Transverse colon (tissue), 4 donors: ENCODE measurements around the gene HMMR. TPM values are rescaled to one million over a fixed set of nuclear protein-coding genes. Genes with fewer than 3 reads are reported as not detected.

Experiments
- DNase-seq: peaks from one replicate; pipeline ENCODE4 v3.0.0-alpha.2; 2019
- H3K27ac ChIP-seq, 4 donors: fragments of 200-600 bp; sonication (generic); 2 replicates each; pipeline ENCODE4 v1.5.1; 2016 to 2018; ENCODE audit warnings: inconsistent platforms in 4 of 4
- H3K27me3 ChIP-seq: fragments of 200-600 bp; sonication (generic); 2 replicates; pipeline ENCODE4 v1.5.1; 2017; ENCODE audit warnings: inconsistent platforms
- H3K36me3 ChIP-seq, 4 donors: fragments of 200-600 bp; sonication (generic); 2 replicates each; pipeline ENCODE4 v1.5.1; 2017 to 2019; ENCODE audit warnings: inconsistent platforms in 4 of 4
- H3K4me1 ChIP-seq, 4 donors: fragments of 200-600 bp; sonication (generic); 2 replicates each; pipeline ENCODE4 v1.5.1; 2017 to 2020; ENCODE audit warnings: inconsistent platforms in 4 of 4
- H3K4me3 ChIP-seq, 4 donors: fragments of 200-600 bp; sonication (generic); 1 replicate in 1 of 4; 2 replicates in 3 of 4; pipeline versions ENCODE4 v1.5.1 to v1.6.1; 2017 to 2019; ENCODE audit warnings: inconsistent platforms in 4 of 4
- H3K9me3 ChIP-seq, 2 donors: fragments of 200-600 bp; sonication (generic); 2 replicates each; pipeline ENCODE4 v1.5.1; 2017 to 2019; ENCODE audit warnings: inconsistent platforms in 2 of 2
- EP300 ChIP-seq: sonication (generic); formaldehyde crosslinking; IDR thresholded peaks from one replicate; pipeline ENCODE4 v1.6.1; 2017; ENCODE audit warnings: antibody characterized with exemption, low read depth
- POLR2A ChIP-seq: fragments of 450-650 bp; IDR thresholded peaks from one replicate; pipeline ENCODE4 v1.6.1; 2016; ENCODE audit warnings: antibody characterized with exemption, mild to moderate bottlenecking, moderate library complexity
- POLR2AphosphoS5 ChIP-seq, 3 donors: sonication (generic); formaldehyde crosslinking; IDR thresholded peaks; one replicate each; pipeline ENCODE4 v1.6.1; 2016; ENCODE audit warnings: antibody characterized with exemption in 3 of 3
- WGBS, 2 donors: methylation state at CpG; one replicate each; pipeline ENCODE4 v1.1.5; 2018; ENCODE audit warnings: low coverage in 1 of 2; 5-methylcytosine and 5-hydroxymethylcytosine counted together
- in situ Hi-C, 4 donors: fragments of 200-750 bp; cut with MboI; loops; one replicate each; pipeline versions ENCODE4 v1.15.0 to v1.15.1; 2017; ENCODE audit warnings: low sequenced_read_pairs in 3 of 4, low pct_ligation_motif_present in 1 of 4, low pct_unique_long_range_greater_than_20kb in 1 of 4
- intact Hi-C: fragments of 100-400 bp; cut with DNase I; formaldehyde crosslinking; loops from one replicate; pipeline ENCODE4 v1.15.1; 2023; ENCODE audit warnings: low total_unique reads
- total RNA-seq, 4 donors: library from RNA; depleted of rRNA; stranded (reverse); fragments of >200 nt; gene quantifications; one replicate each; pipeline ENCODE4 v1.1.0, GENCODE V29; 2016
- TF ChIP-seq, protein P1 (sequence below), 5 experiments: fragments of 200-600 bp in 3 of 5; fragments of 450-650 bp in 2 of 5; sonication (generic) in 3 of 5; IDR thresholded peaks; 1 replicate in 2 of 5; 2 replicates in 3 of 5; pipeline ENCODE4 v1.5.1; 2016 to 2017; ENCODE audit warnings: antibody characterized with exemption in 5 of 5, inconsistent platforms in 3 of 5, mild to moderate bottlenecking in 2 of 5, moderate library complexity in 1 of 5

Gene HMMR
- total RNA-seq, 4 donors from 2014 or later, result 1.6 to 5.7 (median 1.9) TPM; not detected in 1

DNA sequence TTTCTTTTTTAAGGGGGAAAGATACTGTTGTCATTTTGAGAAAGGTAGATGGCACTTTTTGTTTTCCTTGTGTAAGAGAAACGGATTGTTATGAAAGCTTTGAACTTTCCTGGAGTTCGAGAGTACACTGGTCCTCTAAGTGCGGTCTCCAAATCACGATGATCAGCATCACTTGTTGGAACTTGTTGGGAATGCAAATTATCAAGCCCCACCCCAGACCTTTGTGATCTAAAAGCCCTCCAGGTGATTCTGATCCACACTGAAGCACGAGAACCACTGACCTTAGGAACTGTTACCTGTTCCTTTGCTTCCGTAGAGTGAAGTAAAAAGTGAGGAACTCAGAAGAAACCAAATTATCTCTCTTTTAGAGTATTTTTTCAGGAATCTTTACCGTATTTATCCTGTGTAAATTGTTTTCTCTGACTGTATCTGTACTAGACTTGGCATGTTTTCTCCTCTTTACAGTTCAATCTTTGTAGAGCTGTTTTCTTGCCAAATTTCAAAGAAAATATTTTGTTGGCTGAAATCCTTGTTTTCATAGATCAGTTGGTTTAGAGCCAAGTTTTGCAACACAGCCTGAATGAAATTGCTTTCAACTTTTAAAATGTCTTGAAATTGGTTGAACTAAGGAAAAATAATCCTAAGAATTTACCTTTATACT, 49.0 kb downstream of the HMMR start:
- peak; percentile 39 for DNase-seq
- H3K4me3 ChIP-seq, result peak overlapping the region in 2 of 4 donors; percentile 0 to 88
- 12 to 14% methylated on average over 5 to 7 of the region's 7 CpGs for whole genome bisulfite sequencing, 2 donors
- intact Hi-C loops (no loop called here), in situ Hi-C loops (loop anchor here in 1 of 4 donors (10.0 kb wide), 1 partner anchor 55 kb away; no protein-coding TSS in a partner anchor)
- TF ChIP-seq POLR2AphosphoS5 (IDR thresholded peaks at IDR 0.05), result no peak
- no peak for TF ChIP-seq POLR2A
- TF ChIP-seq, protein P1, sequence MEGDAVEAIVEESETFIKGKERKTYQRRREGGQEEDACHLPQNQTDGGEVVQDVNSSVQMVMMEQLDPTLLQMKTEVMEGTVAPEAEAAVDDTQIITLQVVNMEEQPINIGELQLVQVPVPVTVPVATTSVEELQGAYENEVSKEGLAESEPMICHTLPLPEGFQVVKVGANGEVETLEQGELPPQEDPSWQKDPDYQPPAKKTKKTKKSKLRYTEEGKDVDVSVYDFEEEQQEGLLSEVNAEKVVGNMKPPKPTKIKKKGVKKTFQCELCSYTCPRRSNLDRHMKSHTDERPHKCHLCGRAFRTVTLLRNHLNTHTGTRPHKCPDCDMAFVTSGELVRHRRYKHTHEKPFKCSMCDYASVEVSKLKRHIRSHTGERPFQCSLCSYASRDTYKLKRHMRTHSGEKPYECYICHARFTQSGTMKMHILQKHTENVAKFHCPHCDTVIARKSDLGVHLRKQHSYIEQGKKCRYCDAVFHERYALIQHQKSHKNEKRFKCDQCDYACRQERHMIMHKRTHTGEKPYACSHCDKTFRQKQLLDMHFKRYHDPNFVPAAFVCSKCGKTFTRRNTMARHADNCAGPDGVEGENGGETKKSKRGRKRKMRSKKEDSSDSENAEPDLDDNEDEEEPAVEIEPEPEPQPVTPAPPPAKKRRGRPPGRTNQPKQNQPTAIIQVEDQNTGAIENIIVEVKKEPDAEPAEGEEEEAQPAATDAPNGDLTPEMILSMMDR (IDR thresholded peaks at IDR 0.05), result no peak
- TF ChIP-seq EP300, result no peak
- peaks cover 29 to 66% (median 34%) of the 10 kb centered on the region in 4 donors for H3K4me1 ChIP-seq
- no peaks in the 10 kb centered on the region for H3K27me3 ChIP-seq
- H3K27ac ChIP-seq, result peak overlapping the region; percentile 99 to 100 (median 99)
- H3K36me3 ChIP-seq, result peaks cover 0 to 24% (median 12%) of the 10 kb centered on the region in 4 donors
- no peaks in the 10 kb centered on the region for H3K9me3 ChIP-seq

- in situ Hi-C loops (no loop called here), intact Hi-C loops (no loop called here)
- peaks cover 0 to 52% (median 26%) of the 10 kb centered on the region in 4 donors for H3K36me3 ChIP-seq
- no peak overlapping the region for H3K4me3 ChIP-seq
- DNase-seq, result no peak
- H3K9me3 ChIP-seq, result no peaks in the 10 kb centered on the region
- peaks cover 21 to 48% (median 27%) of the 10 kb centered on the region in 4 donors for H3K4me1 ChIP-seq
- TF ChIP-seq POLR2A (no peak), POLR2AphosphoS5 (IDR thresholded peaks at IDR 0.05) (no peak)
- TF ChIP-seq, protein P1 (IDR thresholded peaks at IDR 0.05), result no peak
- H3K27ac ChIP-seq, result no peak overlapping the region
- H3K27me3 ChIP-seq, result no peaks in the 10 kb centered on the region
- WGBS, 2 donors, result 78 to 90% methylated on average over 5 of the region's 5 CpGs
Observed at GRCh38 chr5:163512526-163512925, 52.1 kb downstream of the HMMR start.

- 90% methylated on average over 1 of the region's 1 CpG; no CpG with 5 or more reads in 1 of the 2 donors for WGBS, 2 donors
Observed at GRCh38 chr5:163525096-163525495, 64.7 kb downstream of the HMMR start.

DNA sequence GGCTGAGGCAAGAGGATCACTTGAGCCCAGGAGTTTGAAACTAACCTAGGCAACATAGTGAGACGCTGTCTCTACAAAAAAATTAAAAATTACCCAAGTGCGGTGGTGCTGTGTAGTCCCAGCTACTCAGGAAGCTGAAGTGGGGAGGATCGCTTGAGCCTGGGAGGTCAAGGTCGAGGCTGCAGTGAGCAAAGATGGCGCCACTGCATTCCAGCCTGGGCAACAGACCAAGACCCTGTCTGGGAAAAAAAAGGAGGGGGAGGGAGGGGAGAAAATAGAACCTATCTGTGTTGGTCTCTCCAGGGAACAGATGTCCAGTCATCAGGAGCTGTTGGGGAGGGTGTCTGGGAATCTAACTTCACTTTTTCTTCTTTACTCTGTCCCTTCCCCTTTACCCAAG, 69.3 kb downstream of the HMMR start:
- no peak for TF ChIP-seq POLR2A
- TF ChIP-seq EP300, result no peak
- no peak for TF ChIP-seq POLR2AphosphoS5 (IDR thresholded peaks at IDR 0.05)
- no peaks in the 10 kb centered on the region for H3K9me3 ChIP-seq
- peaks cover 0 to 1% (median 0%) of the 10 kb centered on the region in 4 donors for H3K4me1 ChIP-seq
- no peak for DNase-seq
- H3K27me3 ChIP-seq, result no peaks in the 10 kb centered on the region
- H3K36me3 ChIP-seq, result no peaks in the 10 kb centered on the region
- 72 to 78% methylated on average over 3 to 5 of the region's 5 CpGs for WGBS, 2 donors
- no peak overlapping the region for H3K4me3 ChIP-seq
- in situ Hi-C loops, result no loop called here
- no peak overlapping the region for H3K27ac ChIP-seq
- intact Hi-C loops, result no loop called here

More at GRCh38 chr5:163525096-163525495, 64.7 kb downstream of the HMMR start:
- Histone ChIP-seq H3K27ac (no peak overlapping the region), H3K9me3 (no peaks in the 10 kb centered on the region), H3K4me1 (no peaks in the 10 kb centered on the region), H3K4me3 (no peak overlapping the region), H3K36me3 (peaks cover 0 to 2% (median 0%) of the 10 kb centered on the region in 4 donors), H3K27me3 (no peaks in the 10 kb centered on the region)
- no peak for TF ChIP-seq POLR2AphosphoS5 (IDR thresholded peaks at IDR 0.05)
- intact Hi-C loops, result no loop called here
- DNase-seq, result no peak
- in situ Hi-C loops, result no loop called here

GRCh38 chr5:163531272-163531671, 70.8 kb downstream of the HMMR start:
- TF ChIP-seq, protein P1 (IDR thresholded peaks at IDR 0.05), result no peak
- TF ChIP-seq EP300, result no peak
- no peak for TF ChIP-seq POLR2A

More at GRCh38 chr5:163531272-163531671, 70.8 kb downstream of the HMMR start:
- no peaks in the 10 kb centered on the region for H3K27me3 ChIP-seq
- intact Hi-C loops, result no loop called here
- DNase-seq, result no peak
- no peak overlapping the region for H3K27ac ChIP-seq
- H3K36me3 ChIP-seq, result no peaks in the 10 kb centered on the region
- no peaks in the 10 kb centered on the region for H3K9me3 ChIP-seq
- in situ Hi-C loops, result no loop called here
- H3K4me1 ChIP-seq, result peaks cover 0 to 8% (median 4%) of the 10 kb centered on the region in 4 donors
- H3K4me3 ChIP-seq, result no peak overlapping the region
- 81 to 90% methylated on average over 3 of the region's 3 CpGs for WGBS, 2 donors
